Measurements from ENCODE around the gene PCYOX1L.
A peak's percentile ranks its signal among the peaks of the same experiment; 100 is the strongest.

Gene PCYOX1L, protein sequence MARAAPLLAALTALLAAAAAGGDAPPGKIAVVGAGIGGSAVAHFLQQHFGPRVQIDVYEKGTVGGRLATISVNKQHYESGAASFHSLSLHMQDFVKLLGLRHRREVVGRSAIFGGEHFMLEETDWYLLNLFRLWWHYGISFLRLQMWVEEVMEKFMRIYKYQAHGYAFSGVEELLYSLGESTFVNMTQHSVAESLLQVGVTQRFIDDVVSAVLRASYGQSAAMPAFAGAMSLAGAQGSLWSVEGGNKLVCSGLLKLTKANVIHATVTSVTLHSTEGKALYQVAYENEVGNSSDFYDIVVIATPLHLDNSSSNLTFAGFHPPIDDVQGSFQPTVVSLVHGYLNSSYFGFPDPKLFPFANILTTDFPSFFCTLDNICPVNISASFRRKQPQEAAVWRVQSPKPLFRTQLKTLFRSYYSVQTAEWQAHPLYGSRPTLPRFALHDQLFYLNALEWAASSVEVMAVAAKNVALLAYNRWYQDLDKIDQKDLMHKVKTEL

GRCh38 chr5:149357370-149358293, at the start of gene PCYOX1L:
PCYOX1L (plus strand) TSS chr5:149358046; CDS start chr5:149358069, 23 bp downstream.
- DNase-seq (ENCODE audit: low spot score): peak; percentile 96

DNA sequence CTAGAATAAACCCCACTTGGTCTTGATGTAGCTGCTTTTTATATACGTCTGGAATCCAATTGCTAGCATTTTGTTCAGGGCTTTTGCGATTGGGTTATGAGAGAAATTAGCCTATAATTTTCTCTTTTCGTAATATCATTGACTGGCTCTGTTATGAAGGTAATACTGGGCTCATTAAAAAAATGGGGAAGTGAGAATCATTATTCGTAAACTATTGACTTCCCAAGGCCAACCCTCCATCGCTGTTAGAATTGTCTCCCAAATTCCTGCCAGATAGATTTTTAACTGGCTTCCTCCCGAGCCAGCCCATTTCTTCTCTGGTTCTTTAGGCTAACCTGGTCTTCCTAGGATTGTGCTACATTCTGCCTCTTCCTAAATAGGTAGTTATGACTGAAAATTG, 48.5 kb upstream of the PCYOX1L start:
- DNase-seq (ENCODE audit: low spot score): no peak

DNA sequence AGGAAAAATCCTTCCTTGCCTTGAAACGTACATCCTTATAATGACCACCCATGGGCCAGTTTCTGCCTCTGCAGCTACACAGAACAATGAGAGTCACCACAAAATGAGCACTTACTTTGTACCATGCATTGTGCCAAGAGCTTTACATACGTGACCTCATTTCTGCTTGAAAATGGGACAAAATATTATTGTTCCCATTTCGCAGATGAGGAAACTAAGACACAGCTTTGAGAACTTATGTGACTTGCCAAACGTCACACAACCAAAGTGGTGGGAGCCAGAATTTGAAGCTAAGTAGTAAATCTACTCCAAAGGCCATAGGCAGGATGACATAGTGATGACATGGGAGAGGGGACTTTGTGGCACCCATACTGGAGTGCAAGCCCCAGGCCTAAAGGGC, 47.4 kb upstream of the PCYOX1L start:
- no peak for DNase-seq (ENCODE audit: low spot score)

DNA sequence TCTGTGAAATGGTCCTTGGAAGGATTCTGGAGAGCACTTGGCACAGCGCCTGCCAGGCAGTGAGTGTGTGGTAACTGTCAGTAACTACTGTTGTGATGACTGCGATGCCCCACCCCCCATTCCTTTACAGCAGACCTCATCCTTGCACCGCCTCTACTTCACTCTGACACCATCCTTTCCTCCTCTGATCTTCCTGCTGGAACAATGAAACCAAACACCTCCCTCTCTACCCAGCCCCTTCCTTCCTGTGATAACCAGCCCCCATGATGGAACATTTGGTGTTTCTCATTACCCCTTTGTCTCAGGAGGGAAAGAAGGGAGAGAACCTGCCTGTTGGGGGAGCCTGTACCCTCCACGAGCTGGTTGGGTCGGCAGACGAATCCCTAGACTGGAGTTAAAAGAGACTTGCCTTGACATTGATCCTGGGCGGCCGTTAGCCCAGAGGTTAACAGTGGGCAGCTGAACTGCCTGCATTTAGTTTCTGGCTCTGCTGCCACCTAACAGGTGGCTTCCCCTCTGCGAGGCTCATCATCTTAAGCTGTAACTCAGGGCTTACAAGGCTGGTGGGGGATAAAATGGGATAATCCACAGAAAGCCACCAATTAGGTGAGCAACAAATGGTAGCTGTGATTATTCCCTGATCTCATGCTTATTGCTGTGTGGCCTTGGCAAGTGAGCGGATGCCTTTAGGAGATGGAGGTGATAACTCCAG, 46.7 kb upstream of the PCYOX1L start:
- no peak for DNase-seq (ENCODE audit: low spot score)

DNA sequence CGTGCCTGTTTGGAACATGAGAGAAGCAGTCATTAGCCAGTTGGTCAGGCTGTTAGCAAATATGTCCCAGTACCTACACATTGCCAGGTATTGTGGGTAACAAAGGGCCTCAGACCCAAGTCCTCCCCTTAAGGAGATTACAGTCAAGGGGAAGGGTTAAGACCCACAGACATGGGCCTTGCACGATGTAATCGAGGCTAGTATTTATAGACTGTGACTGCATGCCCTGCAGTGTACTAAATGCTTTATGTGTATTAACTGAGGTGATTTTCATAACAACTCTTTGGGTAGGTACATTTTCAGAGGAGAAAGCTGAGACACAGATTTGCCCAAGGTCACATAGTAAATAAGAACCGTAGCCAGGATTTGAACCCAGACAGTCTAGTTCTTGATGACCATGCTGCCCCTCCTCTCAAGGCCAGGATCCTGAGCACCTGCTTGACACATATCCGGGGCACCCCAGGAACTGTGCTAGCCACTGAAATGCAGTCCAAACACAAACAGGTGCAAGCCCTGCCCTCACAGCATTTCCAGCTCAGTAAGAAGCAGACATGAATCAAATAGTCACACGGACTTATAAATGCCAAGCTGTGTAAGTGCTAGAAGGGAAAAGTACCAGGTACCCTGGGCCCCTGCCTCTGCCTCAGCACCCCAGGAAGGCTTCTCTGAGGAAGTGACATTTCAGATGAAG, 44.5 kb upstream of the PCYOX1L start:
- no peak for DNase-seq (ENCODE audit: low spot score)

- no peak for DNase-seq (ENCODE audit: low spot score)
Observed at GRCh38 chr5:149314571-149315111, 43.2 kb upstream of the PCYOX1L start.

DNA sequence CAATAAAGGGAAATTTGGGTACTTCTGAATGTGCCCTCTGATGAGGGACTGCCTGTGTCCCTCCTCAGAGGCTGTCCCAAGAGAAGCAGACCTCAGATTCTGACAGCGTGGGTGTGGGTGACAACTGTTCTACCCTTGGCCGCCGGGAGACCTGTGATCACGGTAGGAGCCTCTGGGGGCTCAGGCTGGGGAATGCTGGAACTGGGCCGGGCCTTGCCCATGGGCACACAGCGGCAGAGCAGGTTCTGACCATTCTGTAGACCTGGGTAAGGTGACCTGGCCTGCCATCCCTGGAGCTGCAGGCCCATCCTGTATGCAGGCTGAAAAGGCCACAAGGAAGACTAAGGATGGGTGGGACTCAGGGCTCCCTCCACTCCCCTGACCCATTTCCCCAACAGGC, 42.1 kb upstream of the PCYOX1L start:
- DNase-seq (ENCODE audit: low spot score): no peak

DNA sequence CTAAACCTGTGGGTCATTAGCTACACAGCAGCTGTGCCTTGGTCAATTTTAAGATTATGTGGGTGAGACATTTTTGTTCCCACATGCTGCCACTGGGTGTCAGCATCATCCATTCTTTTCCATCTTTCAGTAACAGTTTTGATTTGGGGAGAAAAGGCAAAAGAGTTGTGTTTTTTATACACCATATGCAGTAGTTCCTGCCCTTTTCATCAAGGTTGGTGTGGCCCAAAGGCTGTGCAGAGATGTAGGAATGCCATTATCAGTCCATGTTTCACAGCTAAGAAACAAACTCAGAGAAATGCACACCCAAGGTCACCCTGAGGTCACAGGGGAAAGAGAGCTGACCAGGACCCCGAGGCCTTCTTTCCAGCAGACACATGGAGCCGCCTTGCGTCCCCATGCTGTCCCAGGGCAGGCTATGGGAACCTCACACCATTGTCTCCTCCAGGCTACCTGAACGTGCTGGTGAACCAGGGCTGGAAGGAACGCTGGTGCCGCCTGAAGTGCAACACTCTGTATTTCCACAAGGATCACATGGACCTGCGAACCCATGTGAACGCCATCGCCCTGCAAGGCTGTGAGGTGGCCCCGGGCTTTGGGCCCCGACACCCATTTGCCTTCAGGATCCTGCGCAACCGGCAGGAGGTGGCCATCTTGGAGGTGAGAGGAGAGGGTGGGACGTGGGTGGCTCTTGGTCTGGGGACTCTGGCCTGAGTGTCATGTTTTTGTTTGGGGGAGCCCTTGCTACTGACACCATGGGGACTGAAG, 40.4 kb upstream of the PCYOX1L start:
- peak; percentile 39 for DNase-seq (ENCODE audit: low spot score)

GRCh38 chr5:149319174-149319573, 38.7 kb upstream of the PCYOX1L start:
- DNase-seq (ENCODE audit: low spot score): no peak

DNA sequence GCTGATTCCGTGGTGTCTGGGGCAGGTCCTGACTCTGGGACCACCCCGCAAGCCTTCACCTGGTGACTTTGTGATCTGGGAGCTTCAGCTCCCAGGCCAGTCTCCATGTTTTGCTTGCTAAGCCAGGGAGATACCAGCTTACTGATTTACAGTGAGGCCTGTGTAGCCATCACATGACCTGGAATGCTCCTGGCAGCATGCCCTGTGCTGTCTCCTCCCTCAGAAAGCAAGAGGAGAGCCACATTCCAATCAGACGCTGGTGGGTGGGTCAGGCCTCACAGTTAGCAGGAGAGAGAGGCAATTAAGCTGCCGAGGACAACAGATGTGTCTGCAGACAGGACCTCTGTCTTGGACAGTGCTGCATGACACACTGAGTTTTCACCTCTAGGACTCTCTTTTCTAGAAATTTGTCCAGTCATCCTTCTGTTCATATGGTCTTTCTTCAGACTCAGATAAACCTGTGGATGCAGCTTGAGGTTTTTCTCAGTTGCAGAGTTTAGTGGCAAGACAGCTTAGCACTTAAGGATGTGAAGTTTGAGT, 37.0 kb upstream of the PCYOX1L start:
- peak; percentile 41 for DNase-seq (ENCODE audit: low spot score)

DNA sequence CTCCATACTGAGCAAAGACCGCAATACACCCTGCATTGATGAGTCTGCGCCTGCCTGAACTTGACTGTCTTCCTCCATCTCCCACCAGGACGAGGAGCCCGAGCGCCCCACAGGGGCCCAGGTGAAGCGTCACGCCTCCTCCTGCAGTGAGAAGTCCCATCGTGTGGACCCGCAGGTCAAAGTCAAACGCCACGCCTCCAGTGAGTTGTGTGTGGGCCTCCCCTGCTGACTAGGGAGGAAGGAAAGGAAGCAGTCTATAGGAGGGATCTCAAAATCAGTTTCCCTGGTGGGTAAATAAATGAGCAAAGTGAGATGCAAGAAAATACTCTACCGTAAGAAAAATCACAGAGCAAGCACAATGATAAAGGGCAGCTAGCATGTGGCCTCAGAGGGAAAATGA, 35.3 kb upstream of the PCYOX1L start:
- DNase-seq (ENCODE audit: low spot score): no peak

DNA sequence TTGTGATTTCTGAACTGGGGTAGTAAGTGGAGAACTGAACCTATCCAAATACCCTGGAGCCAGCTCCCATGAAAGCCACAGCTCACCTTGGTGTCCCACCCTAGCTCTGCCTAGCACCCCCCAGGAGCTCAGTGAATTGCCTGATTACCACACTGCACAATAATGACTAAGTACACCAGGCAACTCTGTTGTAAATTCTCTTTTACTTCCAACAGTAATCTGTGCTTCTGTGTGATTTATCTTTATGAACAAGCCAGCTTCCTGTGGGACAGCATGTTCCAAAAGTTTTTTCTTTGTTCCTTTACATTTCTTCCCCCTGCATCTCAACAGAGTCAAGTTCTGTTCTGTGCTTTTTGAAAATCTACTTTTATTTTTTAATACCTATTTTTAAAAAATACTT, 34.6 kb upstream of the PCYOX1L start:
- no peak for DNase-seq (ENCODE audit: low spot score)

DNA sequence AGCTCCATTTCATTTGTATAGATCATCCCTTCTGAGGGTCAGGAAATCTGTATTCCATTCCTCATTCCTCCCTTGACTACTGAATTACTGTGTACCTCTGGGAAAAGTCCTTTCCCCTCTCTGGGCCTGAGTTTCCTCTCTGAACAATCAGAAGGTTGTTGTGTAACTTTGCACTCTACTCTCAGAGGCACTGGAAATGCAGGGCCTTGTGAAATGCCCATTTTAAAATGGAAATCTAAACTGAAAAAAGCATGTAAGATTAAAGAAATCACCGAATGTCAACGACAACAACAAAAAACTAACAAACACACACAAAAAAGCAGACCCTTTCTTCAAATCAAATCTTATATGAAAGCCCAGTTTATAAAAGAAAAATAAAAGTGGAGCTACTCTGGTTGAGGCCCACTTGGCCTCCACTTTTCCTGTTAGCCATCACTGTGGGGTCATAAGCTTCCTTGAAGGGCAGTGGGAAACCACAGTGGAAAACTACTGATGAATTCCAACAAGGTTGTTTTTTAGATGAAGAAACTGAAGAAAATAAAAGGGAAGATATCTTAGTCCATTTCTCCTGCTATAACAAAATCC, 34.1 kb upstream of the PCYOX1L start:
- DNase-seq (ENCODE audit: low spot score): no peak

DNA sequence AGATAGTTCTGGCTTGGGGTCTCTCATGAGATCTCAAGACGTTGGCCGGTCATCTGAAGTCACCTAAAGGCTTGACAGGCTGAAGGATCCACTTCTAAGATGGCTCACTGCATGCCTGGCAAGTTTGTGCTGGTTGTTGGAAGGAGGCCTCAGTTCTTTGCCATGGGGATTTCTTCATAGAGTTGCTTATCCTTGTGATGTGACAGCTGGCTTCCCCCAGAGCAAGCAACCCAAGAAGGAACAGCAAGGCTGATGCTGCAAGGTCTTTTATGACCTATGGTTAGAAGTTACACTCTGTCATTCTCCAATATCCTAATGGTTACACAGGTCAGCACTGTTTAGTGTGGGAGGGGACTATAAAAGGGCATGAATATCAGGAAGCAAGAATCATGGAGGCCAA, 33.2 kb upstream of the PCYOX1L start:
- no peak for DNase-seq (ENCODE audit: low spot score)

DNA sequence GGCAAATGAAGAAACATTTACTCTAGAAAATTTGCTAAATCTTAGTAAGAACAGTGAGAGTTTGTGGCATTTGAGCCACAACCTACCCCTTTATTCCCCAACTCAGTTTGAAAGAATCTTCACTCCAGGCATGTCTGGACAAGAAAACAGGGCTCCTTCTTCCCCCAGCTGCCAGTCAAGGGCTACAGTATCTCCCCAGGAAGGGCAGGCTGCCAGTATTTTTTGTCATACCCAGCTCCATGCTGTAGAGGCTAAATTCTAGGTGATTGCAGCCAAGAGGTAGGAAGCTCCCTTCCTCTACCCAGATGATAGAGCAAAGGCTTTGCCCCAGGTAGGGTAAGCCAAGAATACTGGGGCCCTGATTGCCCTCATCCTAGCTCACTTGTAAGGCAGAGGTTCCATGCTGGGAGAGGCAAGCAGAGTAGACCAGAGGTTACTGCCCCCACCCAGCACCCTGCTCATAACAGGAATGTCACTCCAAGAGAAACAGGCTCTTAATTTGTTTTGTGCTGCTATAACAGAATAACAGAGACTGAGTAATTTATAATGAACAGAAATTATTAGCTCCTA, 32.6 kb upstream of the PCYOX1L start:
- DNase-seq (ENCODE audit: low spot score): no peak

GRCh38 chr5:149325894-149326293, 32.0 kb upstream of the PCYOX1L start:
- DNase-seq (ENCODE audit: low spot score): no peak

DNA sequence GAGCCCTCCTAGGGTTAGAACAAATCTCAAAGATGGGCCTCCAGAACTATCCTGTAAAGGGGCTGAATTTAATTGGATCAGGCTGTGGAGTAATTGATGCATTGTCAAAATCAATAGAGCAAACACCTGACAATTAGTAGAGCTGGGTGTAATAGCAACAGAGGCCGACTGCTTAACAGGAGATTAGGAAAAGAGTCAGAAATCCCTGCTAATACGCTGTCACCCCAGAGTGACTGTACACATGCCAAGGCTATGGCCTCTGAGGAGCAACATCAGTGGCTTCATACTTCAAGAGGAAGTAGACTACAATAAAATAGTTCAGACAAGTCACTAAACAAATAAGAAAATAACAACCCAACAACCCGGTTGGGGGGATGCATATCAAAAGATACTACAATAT, 31.2 kb upstream of the PCYOX1L start:
- no peak for DNase-seq (ENCODE audit: low spot score)

- DNase-seq (ENCODE audit: low spot score): no peak
Observed at GRCh38 chr5:149328177-149328576, 29.7 kb upstream of the PCYOX1L start.

DNA sequence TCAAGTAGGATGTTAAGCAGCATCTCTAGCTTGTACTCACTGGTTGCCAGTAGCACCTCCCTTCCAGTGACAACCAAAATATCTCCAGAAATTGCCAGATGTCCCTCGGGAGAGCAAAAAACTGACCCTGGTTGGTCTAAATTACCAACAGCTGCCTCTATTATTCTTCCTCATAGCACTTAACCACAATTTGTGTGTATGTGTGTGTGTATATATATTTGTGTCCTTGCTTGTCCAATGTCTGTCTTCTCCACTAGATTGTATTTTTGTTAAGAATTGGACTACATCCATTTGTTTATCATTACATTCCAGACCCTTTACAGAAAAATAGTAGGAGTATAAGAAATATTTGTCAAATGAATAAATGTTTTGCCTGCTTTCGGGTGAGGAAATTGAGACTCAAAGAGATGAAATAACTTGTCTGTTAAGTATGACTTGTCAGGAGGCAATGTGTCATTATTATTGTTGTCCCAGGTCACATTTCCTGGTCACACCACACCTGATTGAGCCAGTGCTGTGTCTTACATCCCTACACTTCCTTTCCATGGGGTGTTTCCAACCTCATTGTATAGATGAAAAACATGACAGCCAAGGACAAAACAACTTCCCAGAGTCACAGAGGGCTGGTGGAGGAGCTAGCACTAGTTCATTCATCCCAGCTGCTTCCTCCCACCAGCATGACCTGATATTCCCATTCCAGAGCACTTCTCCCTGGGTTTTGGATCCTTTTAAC, 24.0 kb upstream of the PCYOX1L start:
- no peak for DNase-seq (ENCODE audit: low spot score)
